ENCODE results near the gene FLRT1. TPM values are rescaled to one million over a fixed set of nuclear protein-coding genes. Genes with fewer than 3 reads are reported as not detected.

The FLRT1 gene
- total and polyA plus RNA-seq, 2 of the 13 experiments (the other 11 are each of a cell fraction or from before 2014, with no cell fraction given) = 0.02 to 0.08 TPM

DNA sequence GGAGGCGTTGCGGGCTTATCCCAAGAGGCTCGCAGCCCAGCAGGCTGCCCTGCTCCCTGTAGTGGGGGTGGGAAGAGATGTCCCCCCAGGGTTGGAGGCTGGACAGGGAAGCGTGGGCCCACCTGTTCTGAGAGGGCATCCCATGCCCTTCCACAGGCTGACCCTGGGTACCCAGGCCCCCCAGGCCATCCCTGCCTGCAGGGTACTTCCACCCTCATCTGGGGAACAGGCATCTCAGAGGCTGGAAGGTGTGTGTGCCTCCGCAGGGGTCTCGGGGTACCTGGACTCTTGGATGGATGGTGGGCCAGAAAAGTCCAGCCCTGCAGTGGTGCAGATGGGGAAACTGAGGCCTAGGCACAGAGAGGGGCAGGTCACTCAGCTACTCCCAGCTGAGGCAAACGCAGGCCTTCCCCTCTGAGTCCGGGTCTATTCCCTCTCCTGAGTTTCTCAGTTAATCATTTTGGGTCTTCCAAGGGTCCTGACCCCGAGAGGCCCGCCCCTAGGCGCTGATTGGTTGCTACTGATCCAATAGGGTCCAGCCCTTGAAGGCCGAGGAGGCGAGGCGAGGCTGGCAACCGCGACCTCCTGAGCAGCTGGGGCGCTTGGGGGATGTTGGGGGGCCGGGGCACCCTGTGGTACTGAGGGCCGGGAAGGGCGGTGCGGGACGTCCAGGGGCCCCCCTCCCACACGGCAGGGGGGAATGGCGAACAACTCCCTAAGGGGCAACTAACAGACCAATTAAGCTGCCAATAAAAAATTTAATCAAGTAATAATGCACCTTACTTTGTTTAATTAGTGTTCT lies 23.8 kb downstream of the FLRT1 start:
- no peak for DNase-seq (ENCODE audit: low spot score)
- FAIRE-seq = no peak
- no peaks in the 10 kb centered on the region for H3K4me1 ChIP-seq (ENCODE audit: insufficient read depth, low read length)
- ChIA-PET POLR2A (no interaction called here), CTCF (ENCODE audit: low intra/inter-chr PET ratio, low total read pairs) (no interaction called here)
- no peaks in the 10 kb centered on the region for H3K36me3 ChIP-seq (replicated peaks in 1 of 2; ENCODE audit: control insufficient read depth in 1 of 2, insufficient read depth in 2 of 2, low read length in 2 of 2)
- H3K9ac ChIP-seq (ENCODE audit: insufficient read depth, low read depth, low read length) = no peak overlapping the region
- WGBS (ENCODE audit: low lambda C conversion rate) = 95% methylated on average over 16 of the region's 24 CpGs
- H3K9me3 ChIP-seq (ENCODE audit: low read length) = no peaks in the 10 kb centered on the region
- no peak overlapping the region for H3K27ac ChIP-seq (ENCODE audit: extremely low read length, insufficient read depth, low read length)
- no peaks in the 10 kb centered on the region for H3K27me3 ChIP-seq (ENCODE audit: control insufficient read depth in 1 of 2, insufficient read depth in 2 of 2, low read length in 2 of 2)
- no TSS peak for BruUV-seq (replicated peaks)
- in situ Hi-C loops (cut with HindIII; ENCODE audit: extremely low pct_ligation_motif_present, low pct_unique_long_range_greater_than_20kb) = no loop called here
- intact Hi-C loops (cut with micrococcal nuclease; ENCODE audit: unreplicated experiment) = no loop called here
- ATAC-seq = no peak
- H3K4me2 ChIP-seq (ENCODE audit: low read depth, low read length) = no peak overlapping the region
- H4K20me1 ChIP-seq (ENCODE audit: insufficient read depth, low read length) = peaks cover 4% of the 10 kb centered on the region; the same call in 1 of the 2 replicates
- H3K79me2 ChIP-seq (ENCODE audit: insufficient read depth, low read length) = no peaks in the 10 kb centered on the region
- H2AFZ ChIP-seq (ENCODE audit: low read length) = no peak overlapping the region
- H3K4me3 ChIP-seq (replicated peaks in 1 of 3; ENCODE audit: insufficient read depth in 1 of 3, low read depth in 2 of 3, low read length in 3 of 3) = no peak overlapping the region
- TF ChIP-seq ZNF781 (CRISPR knock-in tag; IDR thresholded peaks at IDR 0.05; ENCODE audit: borderline replicate concordance, not compliant biosample characterization) (no peak), MBD4 (IDR thresholded peaks at IDR 0.05; ENCODE audit: borderline replicate concordance, low read length) (no peak), ZZZ3 (CRISPR knock-in tag; IDR thresholded peaks at IDR 0.05; ENCODE audit: borderline replicate concordance) (no peak), ZNF737 (CRISPR knock-in tag; IDR thresholded peaks at IDR 0.05; ENCODE audit: borderline replicate concordance) (no peak), EED (CRISPR knock-in tag; IDR thresholded peaks at IDR 0.05) (no peak), RXRB (CRISPR knock-in tag; IDR thresholded peaks at IDR 0.05; ENCODE audit: borderline replicate concordance) (no peak), NFE2L1 (CRISPR knock-in tag; IDR thresholded peaks at IDR 0.05; ENCODE audit: borderline replicate concordance) (no peak), SYNCRIP (IDR thresholded peaks at IDR 0.05; ENCODE audit: insufficient read depth, low read depth, low read length) (no peak), ZNF550 (CRISPR knock-in tag; IDR thresholded peaks at IDR 0.05; ENCODE audit: borderline replicate concordance) (no peak), ZNF567 (CRISPR knock-in tag; IDR thresholded peaks at IDR 0.05; ENCODE audit: borderline replicate concordance) (no peak)
- TF ChIP-seq, protein P1, sequence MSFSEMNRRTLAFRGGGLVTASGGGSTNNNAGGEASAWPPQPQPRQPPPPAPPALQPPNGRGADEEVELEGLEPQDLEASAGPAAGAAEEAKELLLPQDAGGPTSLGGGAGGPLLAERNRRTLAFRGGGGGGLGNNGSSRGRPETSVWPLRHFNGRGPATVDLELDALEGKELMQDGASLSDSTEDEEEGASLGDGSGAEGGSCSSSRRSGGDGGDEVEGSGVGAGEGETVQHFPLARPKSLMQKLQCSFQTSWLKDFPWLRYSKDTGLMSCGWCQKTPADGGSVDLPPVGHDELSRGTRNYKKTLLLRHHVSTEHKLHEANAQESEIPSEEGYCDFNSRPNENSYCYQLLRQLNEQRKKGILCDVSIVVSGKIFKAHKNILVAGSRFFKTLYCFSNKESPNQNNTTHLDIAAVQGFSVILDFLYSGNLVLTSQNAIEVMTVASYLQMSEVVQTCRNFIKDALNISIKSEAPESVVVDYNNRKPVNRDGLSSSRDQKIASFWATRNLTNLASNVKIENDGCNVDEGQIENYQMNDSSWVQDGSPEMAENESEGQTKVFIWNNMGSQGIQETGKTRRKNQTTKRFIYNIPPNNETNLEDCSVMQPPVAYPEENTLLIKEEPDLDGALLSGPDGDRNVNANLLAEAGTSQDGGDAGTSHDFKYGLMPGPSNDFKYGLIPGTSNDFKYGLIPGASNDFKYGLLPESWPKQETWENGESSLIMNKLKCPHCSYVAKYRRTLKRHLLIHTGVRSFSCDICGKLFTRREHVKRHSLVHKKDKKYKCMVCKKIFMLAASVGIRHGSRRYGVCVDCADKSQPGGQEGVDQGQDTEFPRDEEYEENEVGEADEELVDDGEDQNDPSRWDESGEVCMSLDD (CRISPR knock-in tag; IDR thresholded peaks at IDR 0.05; ENCODE audit: borderline replicate concordance) = no peak
- TF ChIP-seq, protein P2, sequence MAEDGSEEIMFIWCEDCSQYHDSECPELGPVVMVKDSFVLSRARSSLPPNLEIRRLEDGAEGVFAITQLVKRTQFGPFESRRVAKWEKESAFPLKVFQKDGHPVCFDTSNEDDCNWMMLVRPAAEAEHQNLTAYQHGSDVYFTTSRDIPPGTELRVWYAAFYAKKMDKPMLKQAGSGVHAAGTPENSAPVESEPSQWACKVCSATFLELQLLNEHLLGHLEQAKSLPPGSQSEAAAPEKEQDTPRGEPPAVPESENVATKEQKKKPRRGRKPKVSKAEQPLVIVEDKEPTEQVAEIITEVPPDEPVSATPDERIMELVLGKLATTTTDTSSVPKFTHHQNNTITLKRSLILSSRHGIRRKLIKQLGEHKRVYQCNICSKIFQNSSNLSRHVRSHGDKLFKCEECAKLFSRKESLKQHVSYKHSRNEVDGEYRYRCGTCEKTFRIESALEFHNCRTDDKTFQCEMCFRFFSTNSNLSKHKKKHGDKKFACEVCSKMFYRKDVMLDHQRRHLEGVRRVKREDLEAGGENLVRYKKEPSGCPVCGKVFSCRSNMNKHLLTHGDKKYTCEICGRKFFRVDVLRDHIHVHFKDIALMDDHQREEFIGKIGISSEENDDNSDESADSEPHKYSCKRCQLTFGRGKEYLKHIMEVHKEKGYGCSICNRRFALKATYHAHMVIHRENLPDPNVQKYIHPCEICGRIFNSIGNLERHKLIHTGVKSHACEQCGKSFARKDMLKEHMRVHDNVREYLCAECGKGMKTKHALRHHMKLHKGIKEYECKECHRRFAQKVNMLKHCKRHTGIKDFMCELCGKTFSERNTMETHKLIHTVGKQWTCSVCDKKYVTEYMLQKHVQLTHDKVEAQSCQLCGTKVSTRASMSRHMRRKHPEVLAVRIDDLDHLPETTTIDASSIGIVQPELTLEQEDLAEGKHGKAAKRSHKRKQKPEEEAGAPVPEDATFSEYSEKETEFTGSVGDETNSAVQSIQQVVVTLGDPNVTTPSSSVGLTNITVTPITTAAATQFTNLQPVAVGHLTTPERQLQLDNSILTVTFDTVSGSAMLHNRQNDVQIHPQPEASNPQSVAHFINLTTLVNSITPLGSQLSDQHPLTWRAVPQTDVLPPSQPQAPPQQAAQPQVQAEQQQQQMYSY (CRISPR knock-in tag; IDR thresholded peaks at IDR 0.05) = no peak
- TF ChIP-seq, protein P3, sequence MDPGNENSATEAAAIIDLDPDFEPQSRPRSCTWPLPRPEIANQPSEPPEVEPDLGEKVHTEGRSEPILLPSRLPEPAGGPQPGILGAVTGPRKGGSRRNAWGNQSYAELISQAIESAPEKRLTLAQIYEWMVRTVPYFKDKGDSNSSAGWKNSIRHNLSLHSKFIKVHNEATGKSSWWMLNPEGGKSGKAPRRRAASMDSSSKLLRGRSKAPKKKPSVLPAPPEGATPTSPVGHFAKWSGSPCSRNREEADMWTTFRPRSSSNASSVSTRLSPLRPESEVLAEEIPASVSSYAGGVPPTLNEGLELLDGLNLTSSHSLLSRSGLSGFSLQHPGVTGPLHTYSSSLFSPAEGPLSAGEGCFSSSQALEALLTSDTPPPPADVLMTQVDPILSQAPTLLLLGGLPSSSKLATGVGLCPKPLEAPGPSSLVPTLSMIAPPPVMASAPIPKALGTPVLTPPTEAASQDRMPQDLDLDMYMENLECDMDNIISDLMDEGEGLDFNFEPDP (CRISPR knock-in tag; conservative IDR thresholded peaks at IDR 0.05) = no peak
